Suprapubic skin (tissue), 2 donors: ENCODE measurements around the gene PXMP4.

ENCODE experiments used
- EP300 ChIP-seq: sonication (generic); formaldehyde crosslinking; IDR thresholded peaks from one replicate; pipeline ENCODE4 v1.6.1; 2017; ENCODE audit warnings: antibody characterized with exemption
- POLR2A ChIP-seq, 2 donors: fragments of 450-650 bp; IDR thresholded peaks; one replicate each; pipeline ENCODE4 v1.6.1; 2017; ENCODE audit warnings: antibody characterized with exemption in 2 of 2, mild to moderate bottlenecking in 2 of 2, moderate library complexity in 2 of 2

- TF ChIP-seq POLR2A (IDR thresholded peaks at IDR 0.05) = no peak
- TF ChIP-seq EP300 = no peak
These were observed 61.6 kb downstream of the PXMP4 start for GRCh38 chr20:33658510-33658909.
